Activated CD4-positive, alpha-beta T cell treated with anti-CD3 and anti-CD28 coated beads for 36 hours (primary cell): Measurements from ENCODE around the gene FAM76A. TPM values are rescaled to one million over a fixed set of nuclear protein-coding genes. Genes with fewer than 3 reads are reported as not detected.

Experiments
- ATAC-seq: fragments of 200-7000 bp; cut with Tn5 transposase; one replicate; pipeline ENCODE4 v1.10.0; 2021; ENCODE audit warnings: mild to moderate bottlenecking, moderate library complexity
- CTCF ChIA-PET: fragments of 350-600 bp; sonication (Branson Sonifier 250); formaldehyde crosslinking; loops from one replicate; lab custom pipeline; 2021; ENCODE audit warnings: antibody characterized with exemption; lab: Charles Lee
- POLR2A ChIA-PET: fragments of 350-600 bp; sonication (Branson Sonifier 250); formaldehyde crosslinking; loops from one replicate; lab custom pipeline; 2021; ENCODE audit warnings: antibody characterized with exemption, inconsistent platforms; lab: Charles Lee
- DNase-seq: peaks from one replicate; pipeline ENCODE4 v3.0.0-alpha.2; 2020
- H3K27ac Mint-ChIP-seq: one replicate; pipeline ENCODE4 v1.8.0; 2021; ENCODE audit warnings: mixed read lengths
- H3K27me3 Mint-ChIP-seq: one replicate; pipeline ENCODE4 v1.8.0; 2021; ENCODE audit warnings: mixed read lengths
- H3K36me3 Mint-ChIP-seq: one replicate; pipeline ENCODE4 v1.8.0; 2021; ENCODE audit warnings: low read depth, mixed read lengths
- H3K4me1 Mint-ChIP-seq: one replicate; pipeline ENCODE4 v1.8.0; 2021; ENCODE audit warnings: mixed read lengths
- H3K4me3 Mint-ChIP-seq: one replicate; pipeline ENCODE4 v1.8.0; 2021; ENCODE audit warnings: mild to moderate bottlenecking, moderate library complexity, mixed read lengths
- H3K9me3 Mint-ChIP-seq: one replicate; pipeline ENCODE4 v1.8.0; 2021; ENCODE audit warnings: low read depth, mixed read lengths
- intact Hi-C, 2 experiments: fragments of 100-400 bp; cut with DNase I in 1 of 2; cut with micrococcal nuclease in 1 of 2; formaldehyde crosslinking; loops; one replicate each; pipeline versions ENCODE4 v1.14.2 to v1.15.1; 2022 to 2024; cut with DNase I, micrococcal nuclease
- total RNA-seq, 2 experiments: library from RNA; stranded (reverse); gene quantifications; one replicate each; pipeline ENCODE4 v1.2.3, GENCODE V29; 2021

Gene FAM76A
- total RNA-seq, 2 experiments from 2014 or later: 7.4 to 8.1 TPM

DNA sequence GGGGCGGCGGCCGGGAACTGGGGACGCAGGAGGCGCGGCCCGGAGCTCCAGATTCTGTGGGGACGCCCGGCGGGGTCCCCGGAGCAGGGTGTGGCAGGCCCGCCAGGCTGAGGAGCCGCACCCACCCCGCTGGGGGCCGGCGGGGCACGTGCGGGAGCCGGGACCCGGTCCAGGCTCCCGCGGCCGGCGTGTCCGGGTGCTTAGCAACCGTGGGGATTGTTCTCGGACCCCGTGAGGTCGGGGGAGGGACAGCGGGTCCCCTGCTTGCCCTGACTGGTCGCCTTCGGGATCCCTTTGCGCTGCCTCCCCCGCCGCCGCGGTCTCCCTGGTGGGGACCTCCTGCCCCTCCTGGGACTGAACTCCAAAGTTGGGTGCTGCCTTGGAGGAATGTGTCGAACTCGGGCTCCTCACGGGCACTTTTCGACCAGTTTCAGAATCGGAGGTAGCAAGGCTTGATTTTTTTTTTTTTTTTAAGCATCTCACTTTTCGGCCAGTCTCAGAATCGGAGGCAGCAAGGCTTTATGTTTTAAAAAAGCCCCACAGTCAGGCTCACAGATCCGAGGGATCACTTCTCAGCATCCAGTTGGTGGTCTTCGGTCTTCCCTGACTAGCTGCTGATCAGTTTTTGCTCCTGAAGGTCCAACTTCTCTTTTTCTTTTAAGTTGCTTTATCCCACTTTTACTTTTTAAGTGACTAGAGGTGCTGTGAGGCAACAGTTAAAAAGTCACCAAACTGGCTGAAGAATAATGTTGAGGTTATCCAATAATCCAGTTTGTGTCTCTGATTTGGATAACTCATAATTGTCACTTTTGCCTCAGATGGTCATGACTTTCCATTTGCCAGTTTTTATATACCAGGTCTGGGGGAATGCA, 648 bp downstream of the FAM76A start:
- DNase-seq (peak; percentile 60), ATAC-seq (no peak)
- ChIA-PET CTCF (interaction anchor here (0.8 to 1.9 kb wide), 8 partner anchors 19 to 63 kb away, joined by 3 to 14 read pairs (median 4); partner anchors contain the start of genes IFI6 and STX12), POLR2A (interaction anchor here (1.1 to 1.4 kb wide), 5 partner anchors 47 to 492 kb away, joined by 3 to 22 read pairs (median 5); partner anchors contain the start of genes IFI6, STX12 and WDTC1)
- Mint-ChIP-seq H3K4me1 (peaks cover 15% of the 10 kb centered on the region), H3K36me3 (peaks cover 11% of the 10 kb centered on the region), H3K27ac (no peak overlapping the region), H3K9me3 (no peaks in the 10 kb centered on the region), H3K4me3 (peak overlapping the region; percentile 78), H3K27me3 (no peaks in the 10 kb centered on the region)
- intact Hi-C loops: loop anchor here (5.0 kb wide), 2 partner anchors 54 to 939 kb away; partner anchors contain the start of genes IFI6 (in 1 of the 2) and PIGV (in 1 of the 2)

DNA sequence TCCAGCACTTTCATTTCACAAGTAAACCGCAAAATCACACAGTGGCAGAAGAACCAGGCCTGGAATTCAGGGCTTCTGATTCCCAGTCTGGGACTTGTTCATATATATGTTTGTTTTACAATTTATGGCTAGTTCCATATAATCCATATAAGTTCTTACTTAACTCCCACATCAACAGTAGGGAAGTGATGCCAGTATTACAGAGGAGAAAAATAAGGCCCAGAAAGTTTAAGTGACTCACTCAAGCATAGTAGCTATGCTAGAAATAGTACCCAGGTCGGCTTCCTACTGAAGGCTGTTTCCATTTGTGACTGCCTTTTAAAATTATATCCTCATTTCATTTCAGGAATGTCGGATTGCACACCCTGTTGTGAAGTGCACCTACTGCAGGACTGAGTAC, 1.4 kb downstream of the FAM76A start:
- Mint-ChIP-seq H3K27ac (no peak overlapping the region), H3K9me3 (no peaks in the 10 kb centered on the region), H3K4me1 (peaks cover 15% of the 10 kb centered on the region), H3K27me3 (no peaks in the 10 kb centered on the region), H3K36me3 (peaks cover 11% of the 10 kb centered on the region), H3K4me3 (peak overlapping the region; percentile 78)
- ChIA-PET POLR2A (no interaction called here), CTCF (interaction anchor here (1.5 kb wide), 1 partner anchor 19 kb away, joined by 3 read pairs; no protein-coding TSS in a partner anchor)
- DNase-seq (no peak), ATAC-seq (no peak)
- intact Hi-C loops: loop anchor here (5.0 kb wide), 2 partner anchors 55 to 940 kb away; partner anchors contain the start of genes IFI6 (in 1 of the 2) and PIGV (in 1 of the 2)

DNA sequence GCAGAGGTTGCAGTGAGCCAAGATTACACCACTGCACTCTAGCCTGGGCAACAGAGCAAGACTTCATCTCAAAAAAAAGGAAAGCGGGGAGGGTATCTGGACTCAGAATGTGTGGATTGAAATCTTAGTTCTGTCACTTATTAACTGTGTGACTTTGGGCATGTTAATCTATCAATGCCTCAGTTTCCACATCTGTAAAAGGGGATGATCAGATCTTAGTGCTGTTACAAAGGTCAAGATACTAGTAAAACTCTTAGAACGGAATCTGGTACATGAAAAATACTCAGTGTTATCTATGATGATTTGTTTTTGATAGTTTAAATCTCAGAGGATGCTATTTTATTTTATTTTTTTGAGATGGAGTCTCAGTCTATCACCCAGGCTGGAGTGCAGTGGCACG, 10.5 kb downstream of the FAM76A start:
- H3K36me3 Mint-ChIP-seq: peaks cover 34% of the 10 kb centered on the region
- no peaks in the 10 kb centered on the region for H3K27me3 Mint-ChIP-seq
- H3K4me1 Mint-ChIP-seq: no peaks in the 10 kb centered on the region
- no peaks in the 10 kb centered on the region for H3K9me3 Mint-ChIP-seq
- no peak overlapping the region for H3K27ac Mint-ChIP-seq
- ChIA-PET CTCF (interaction anchor here (0.6 kb wide), 1 partner anchor 499 kb away, joined by 5 read pairs; the partner anchor contains the start of gene ATP5IF1), POLR2A (no interaction called here)
- intact Hi-C loops: no loop called here
- H3K4me3 Mint-ChIP-seq: no peak overlapping the region
- DNase-seq: no peak
- ATAC-seq: no peak

DNA sequence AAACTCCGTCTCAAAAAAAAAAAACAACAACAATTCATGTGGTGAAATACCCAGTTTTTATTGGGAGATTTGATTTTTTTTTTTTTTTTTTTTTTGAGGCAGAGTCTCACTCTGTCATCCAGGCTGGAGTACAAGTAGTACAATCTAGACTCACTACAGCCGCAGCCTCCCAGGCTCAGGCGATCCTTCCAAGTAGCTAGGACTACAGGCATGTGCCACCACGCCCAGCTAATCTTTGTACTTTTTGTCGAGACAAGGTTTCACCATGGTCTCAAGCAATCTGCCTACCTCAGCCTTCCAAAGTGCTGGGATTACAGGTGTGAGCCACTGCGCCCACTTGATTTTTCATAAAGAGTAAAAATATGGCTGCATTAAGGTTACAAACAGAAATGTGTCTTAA, 15.4 kb downstream of the FAM76A start:
- Mint-ChIP-seq H3K36me3 (peaks cover 16% of the 10 kb centered on the region), H3K4me3 (no peak overlapping the region), H3K27ac (no peak overlapping the region), H3K27me3 (no peaks in the 10 kb centered on the region), H3K9me3 (no peaks in the 10 kb centered on the region), H3K4me1 (no peaks in the 10 kb centered on the region)
- intact Hi-C loops: no loop called here
- ChIA-PET POLR2A (interaction anchor here (0.6 kb wide), 1 partner anchor 28 kb away, joined by 6 read pairs; no protein-coding TSS in a partner anchor), CTCF (interaction anchor here (0.6 kb wide), 1 partner anchor 1793 kb away, joined by 4 read pairs; no protein-coding TSS in a partner anchor)
- no peak for ATAC-seq
- DNase-seq: no peak

DNA sequence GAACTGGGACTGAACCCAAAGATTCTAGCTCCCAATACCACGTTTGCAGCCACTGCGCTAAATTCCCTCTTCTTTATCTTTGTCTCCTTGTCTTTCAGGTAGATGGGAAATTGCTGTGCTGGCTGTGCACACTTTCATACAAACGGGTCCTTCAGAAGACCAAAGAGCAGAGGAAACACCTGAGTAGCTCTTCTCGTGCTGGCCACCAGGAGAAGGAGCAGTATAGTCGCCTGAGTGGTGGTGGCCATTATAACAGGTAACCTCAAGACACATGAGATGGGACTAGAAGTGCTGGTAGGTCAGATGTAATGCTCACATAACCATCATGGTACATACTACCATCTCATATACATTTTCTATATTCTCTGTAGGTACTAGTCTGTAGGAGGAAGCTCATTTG, 18.8 kb downstream of the FAM76A start:
- H3K27ac Mint-ChIP-seq: no peak overlapping the region
- CTCF ChIA-PET: interaction anchor here (0.5 to 0.8 kb wide), 2 partner anchors 195 to 895 kb away, joined by 3 to 4 read pairs; no protein-coding TSS in a partner anchor

DNA sequence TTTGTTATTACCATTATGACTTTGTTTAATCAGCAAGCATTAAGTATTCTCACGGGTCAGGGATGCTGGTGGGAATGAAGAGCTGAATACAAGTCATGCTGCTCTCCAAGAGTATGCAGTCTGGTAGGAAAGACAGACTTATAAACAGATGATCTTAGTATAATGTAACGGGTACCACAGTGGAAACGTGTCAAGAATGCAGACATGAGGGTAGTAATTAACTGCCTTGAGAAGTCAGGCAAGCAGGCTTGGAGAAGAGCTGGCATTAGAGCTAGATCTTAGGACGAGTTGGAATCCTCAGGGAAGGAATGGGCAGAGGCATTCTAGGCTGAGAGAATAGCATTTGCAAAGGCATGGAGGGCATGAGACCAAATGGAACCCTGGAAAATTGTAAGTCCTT, 19.7 kb downstream of the FAM76A start:
- H3K36me3 Mint-ChIP-seq: peaks cover 15% of the 10 kb centered on the region
- no peaks in the 10 kb centered on the region for H3K9me3 Mint-ChIP-seq
- no peaks in the 10 kb centered on the region for H3K4me1 Mint-ChIP-seq
- DNase-seq (no peak), ATAC-seq (no peak)
- H3K27ac Mint-ChIP-seq: no peak overlapping the region
- CTCF ChIA-PET: interaction anchor here (1.0 kb wide), 1 partner anchor 19 kb away, joined by 3 read pairs; the partner anchor contains the start of gene FAM76A
- no peak overlapping the region for H3K4me3 Mint-ChIP-seq
- POLR2A ChIA-PET: interaction anchor here (0.5 kb wide), 1 partner anchor 25 kb away, joined by 4 read pairs; no protein-coding TSS in a partner anchor
- intact Hi-C loops: no loop called here
- no peaks in the 10 kb centered on the region for H3K27me3 Mint-ChIP-seq

More for the DNA sequence above, 18.8 kb downstream of the FAM76A start:
- peaks cover 8% of the 10 kb centered on the region for H3K36me3 Mint-ChIP-seq
- ATAC-seq (no peak), DNase-seq (no peak)
- intact Hi-C loops: no loop called here
- H3K4me1 Mint-ChIP-seq: no peaks in the 10 kb centered on the region
- POLR2A ChIA-PET: no interaction called here
- no peaks in the 10 kb centered on the region for H3K9me3 Mint-ChIP-seq
- no peaks in the 10 kb centered on the region for H3K27me3 Mint-ChIP-seq
- no peak overlapping the region for H3K4me3 Mint-ChIP-seq

DNA sequence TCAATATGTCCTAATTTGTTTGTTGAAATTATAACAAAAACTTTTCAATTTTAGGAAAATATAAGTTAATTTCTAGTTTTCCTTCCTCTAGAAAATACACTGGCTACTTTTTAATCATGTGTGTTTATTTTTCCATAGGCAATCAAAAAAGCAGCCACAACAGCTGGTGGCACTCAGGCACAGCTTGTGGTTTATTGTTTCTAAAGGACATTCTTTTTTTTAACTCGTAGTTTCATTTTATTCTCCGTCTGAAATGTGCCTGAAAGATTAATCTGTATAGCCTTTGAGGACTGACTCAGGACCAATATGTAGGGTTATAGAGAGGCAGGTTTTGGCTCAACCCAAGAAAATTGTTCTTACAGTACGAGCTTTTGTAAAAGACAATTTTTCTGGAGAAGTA, 26.6 kb downstream of the FAM76A start:
- Mint-ChIP-seq H3K9me3 (no peaks in the 10 kb centered on the region), H3K27ac (no peak overlapping the region), H3K27me3 (no peaks in the 10 kb centered on the region), H3K4me3 (no peak overlapping the region), H3K4me1 (no peaks in the 10 kb centered on the region), H3K36me3 (peaks cover 27% of the 10 kb centered on the region)
- ATAC-seq (no peak), DNase-seq (no peak)
- intact Hi-C loops: no loop called here
- ChIA-PET CTCF (interaction anchor here (0.7 to 1.0 kb wide), 2 partner anchors 11 to 196 kb away, joined by 3 read pairs; no protein-coding TSS in a partner anchor), POLR2A (no interaction called here)

DNA sequence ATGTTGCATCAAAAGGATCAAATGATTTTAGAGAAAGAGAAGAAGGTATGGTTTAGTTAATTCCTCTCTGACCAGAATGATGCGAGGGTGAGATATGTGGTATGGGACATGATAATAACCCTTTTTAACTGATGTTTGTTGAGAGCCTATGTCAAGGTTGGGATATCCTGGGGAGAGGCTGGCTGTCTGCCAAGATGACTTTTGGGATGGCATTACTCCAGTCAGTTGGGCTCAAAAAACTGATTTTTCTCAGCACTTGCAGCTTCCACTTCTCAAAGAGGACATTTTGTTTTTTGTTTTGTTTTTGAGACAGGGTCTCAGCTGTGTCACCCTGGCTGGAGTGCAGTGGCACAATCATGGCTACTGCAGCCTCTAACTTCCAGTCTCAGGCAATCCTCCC, 29.5 kb downstream of the FAM76A start:
- Mint-ChIP-seq H3K4me3 (no peak overlapping the region), H3K9me3 (no peaks in the 10 kb centered on the region), H3K27ac (no peak overlapping the region), H3K4me1 (no peaks in the 10 kb centered on the region), H3K27me3 (no peaks in the 10 kb centered on the region), H3K36me3 (peaks cover 25% of the 10 kb centered on the region)
- ATAC-seq: no peak
- POLR2A ChIA-PET: no interaction called here
- CTCF ChIA-PET: interaction anchor here (0.6 kb wide), 1 partner anchor 1266 kb away, joined by 3 read pairs; no protein-coding TSS in a partner anchor
- DNase-seq: no peak
- intact Hi-C loops: no loop called here

DNA sequence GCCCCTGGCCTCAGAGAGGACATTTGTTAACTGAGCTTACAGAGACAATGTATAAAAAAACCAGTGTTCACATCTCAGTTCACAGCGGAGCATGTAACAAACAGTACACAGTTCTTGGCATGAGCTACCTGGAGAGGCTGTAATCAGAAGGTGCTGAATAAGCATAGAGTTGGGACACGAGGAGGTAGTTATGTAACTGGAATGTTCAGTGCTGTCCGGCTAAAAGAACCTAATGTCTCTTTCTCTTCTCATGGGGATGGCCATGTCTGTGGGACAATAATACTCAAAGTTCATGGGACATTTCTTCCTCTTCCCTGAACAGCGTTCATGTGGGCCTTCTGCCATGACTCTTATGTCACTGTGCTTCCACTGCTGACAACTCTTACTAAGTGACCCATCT, 30.1 kb downstream of the FAM76A start:
- DNase-seq: no peak
- peaks cover 21% of the 10 kb centered on the region for H3K36me3 Mint-ChIP-seq
- ATAC-seq: no peak
- no peak overlapping the region for H3K4me3 Mint-ChIP-seq
- no peaks in the 10 kb centered on the region for H3K27me3 Mint-ChIP-seq
- CTCF ChIA-PET: no interaction called here
- intact Hi-C loops: no loop called here
- no peaks in the 10 kb centered on the region for H3K4me1 Mint-ChIP-seq
- H3K9me3 Mint-ChIP-seq: no peaks in the 10 kb centered on the region
- POLR2A ChIA-PET: interaction anchor here (0.5 kb wide), 1 partner anchor 53 kb away, joined by 3 read pairs; no protein-coding TSS in a partner anchor
- H3K27ac Mint-ChIP-seq: no peak overlapping the region

DNA sequence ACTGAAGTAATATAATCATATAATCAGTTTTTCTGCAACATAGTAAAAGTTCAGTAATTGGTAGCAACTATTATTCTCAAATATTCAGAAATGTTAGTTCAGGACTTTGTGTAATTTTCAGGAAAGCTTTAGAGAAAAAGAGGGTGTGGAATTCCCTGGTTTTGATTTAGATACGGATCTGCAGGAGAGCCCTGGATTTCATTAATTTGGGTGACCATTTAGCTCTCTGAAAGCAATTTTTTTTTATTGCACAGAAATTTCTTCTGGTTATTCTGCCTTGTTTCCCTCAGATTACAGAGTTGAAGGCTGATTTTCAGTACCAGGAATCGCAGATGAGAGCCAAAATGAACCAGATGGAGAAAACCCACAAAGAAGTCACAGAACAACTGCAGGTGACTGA, 33.5 kb downstream of the FAM76A start:
- Mint-ChIP-seq H3K27ac (no peak overlapping the region), H3K36me3 (peaks cover 10% of the 10 kb centered on the region), H3K4me1 (no peaks in the 10 kb centered on the region), H3K4me3 (no peak overlapping the region), H3K27me3 (no peaks in the 10 kb centered on the region), H3K9me3 (no peaks in the 10 kb centered on the region)
- DNase-seq (no peak), ATAC-seq (no peak)
- intact Hi-C loops: no loop called here
- CTCF ChIA-PET: interaction anchor here (0.6 to 1.0 kb wide), 2 partner anchors 28 to 331 kb away, joined by 3 to 5 read pairs; no protein-coding TSS in a partner anchor
- POLR2A ChIA-PET: interaction anchor here (0.7 kb wide), 1 partner anchor 236 kb away, joined by 3 read pairs; no protein-coding TSS in a partner anchor

DNA sequence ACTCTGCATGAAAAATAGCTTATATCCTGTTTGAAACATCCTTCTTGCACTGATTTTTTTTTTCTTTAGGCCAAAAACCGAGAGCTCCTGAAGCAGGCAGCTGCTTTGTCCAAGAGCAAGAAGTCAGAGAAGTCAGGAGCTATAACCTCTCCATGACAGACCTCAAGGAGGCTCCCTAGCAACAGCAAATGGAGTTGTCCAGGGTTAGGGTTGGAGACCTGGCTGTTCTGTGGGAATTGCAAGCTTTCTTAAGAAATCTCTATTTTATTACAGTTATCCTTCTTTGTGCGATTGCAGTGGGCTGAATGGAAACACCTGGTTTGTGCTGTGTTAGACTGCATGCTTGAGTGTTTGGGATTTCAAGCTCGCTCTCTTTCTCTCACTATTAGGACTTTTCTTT, 34.7 kb downstream of the FAM76A start:
- no peaks in the 10 kb centered on the region for H3K9me3 Mint-ChIP-seq
- H3K4me3 Mint-ChIP-seq: no peak overlapping the region
- intact Hi-C loops: no loop called here
- POLR2A ChIA-PET: interaction anchor here (0.6 kb wide), 1 partner anchor 21 kb away, joined by 3 read pairs; no protein-coding TSS in a partner anchor
- H3K36me3 Mint-ChIP-seq: peaks cover 7% of the 10 kb centered on the region
- no peak overlapping the region for H3K27ac Mint-ChIP-seq
- no peaks in the 10 kb centered on the region for H3K4me1 Mint-ChIP-seq
- DNase-seq: no peak
- ATAC-seq: no peak
- CTCF ChIA-PET: interaction anchor here (0.6 to 1.0 kb wide), 3 partner anchors 10 to 27 kb away, joined by 3 read pairs; no protein-coding TSS in a partner anchor
- no peaks in the 10 kb centered on the region for H3K27me3 Mint-ChIP-seq
